ENCODE results near the gene HFE. TPM values are rescaled to one million over a fixed set of nuclear protein-coding genes. Genes with fewer than 3 reads are reported as not detected.

HFE gene
- total and polyA plus RNA-seq, 10 of the 15 experiments (the other 5 are each of a cell fraction or from before 2014, with no cell fraction given) = 0.52 to 5.9 (median 1.7) TPM

DNA sequence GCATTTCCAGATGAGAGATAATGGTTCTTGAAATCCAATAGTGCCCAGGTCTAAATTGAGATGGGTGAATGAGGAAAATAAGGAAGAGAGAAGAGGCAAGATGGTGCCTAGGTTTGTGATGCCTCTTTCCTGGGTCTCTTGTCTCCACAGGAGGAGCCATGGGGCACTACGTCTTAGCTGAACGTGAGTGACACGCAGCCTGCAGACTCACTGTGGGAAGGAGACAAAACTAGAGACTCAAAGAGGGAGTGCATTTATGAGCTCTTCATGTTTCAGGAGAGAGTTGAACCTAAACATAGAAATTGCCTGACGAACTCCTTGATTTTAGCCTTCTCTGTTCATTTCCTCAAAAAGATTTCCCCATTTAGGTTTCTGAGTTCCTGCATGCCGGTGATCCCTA is 6.8 kb downstream of the HFE start (continued):
- TF ChIP-seq, protein P1, sequence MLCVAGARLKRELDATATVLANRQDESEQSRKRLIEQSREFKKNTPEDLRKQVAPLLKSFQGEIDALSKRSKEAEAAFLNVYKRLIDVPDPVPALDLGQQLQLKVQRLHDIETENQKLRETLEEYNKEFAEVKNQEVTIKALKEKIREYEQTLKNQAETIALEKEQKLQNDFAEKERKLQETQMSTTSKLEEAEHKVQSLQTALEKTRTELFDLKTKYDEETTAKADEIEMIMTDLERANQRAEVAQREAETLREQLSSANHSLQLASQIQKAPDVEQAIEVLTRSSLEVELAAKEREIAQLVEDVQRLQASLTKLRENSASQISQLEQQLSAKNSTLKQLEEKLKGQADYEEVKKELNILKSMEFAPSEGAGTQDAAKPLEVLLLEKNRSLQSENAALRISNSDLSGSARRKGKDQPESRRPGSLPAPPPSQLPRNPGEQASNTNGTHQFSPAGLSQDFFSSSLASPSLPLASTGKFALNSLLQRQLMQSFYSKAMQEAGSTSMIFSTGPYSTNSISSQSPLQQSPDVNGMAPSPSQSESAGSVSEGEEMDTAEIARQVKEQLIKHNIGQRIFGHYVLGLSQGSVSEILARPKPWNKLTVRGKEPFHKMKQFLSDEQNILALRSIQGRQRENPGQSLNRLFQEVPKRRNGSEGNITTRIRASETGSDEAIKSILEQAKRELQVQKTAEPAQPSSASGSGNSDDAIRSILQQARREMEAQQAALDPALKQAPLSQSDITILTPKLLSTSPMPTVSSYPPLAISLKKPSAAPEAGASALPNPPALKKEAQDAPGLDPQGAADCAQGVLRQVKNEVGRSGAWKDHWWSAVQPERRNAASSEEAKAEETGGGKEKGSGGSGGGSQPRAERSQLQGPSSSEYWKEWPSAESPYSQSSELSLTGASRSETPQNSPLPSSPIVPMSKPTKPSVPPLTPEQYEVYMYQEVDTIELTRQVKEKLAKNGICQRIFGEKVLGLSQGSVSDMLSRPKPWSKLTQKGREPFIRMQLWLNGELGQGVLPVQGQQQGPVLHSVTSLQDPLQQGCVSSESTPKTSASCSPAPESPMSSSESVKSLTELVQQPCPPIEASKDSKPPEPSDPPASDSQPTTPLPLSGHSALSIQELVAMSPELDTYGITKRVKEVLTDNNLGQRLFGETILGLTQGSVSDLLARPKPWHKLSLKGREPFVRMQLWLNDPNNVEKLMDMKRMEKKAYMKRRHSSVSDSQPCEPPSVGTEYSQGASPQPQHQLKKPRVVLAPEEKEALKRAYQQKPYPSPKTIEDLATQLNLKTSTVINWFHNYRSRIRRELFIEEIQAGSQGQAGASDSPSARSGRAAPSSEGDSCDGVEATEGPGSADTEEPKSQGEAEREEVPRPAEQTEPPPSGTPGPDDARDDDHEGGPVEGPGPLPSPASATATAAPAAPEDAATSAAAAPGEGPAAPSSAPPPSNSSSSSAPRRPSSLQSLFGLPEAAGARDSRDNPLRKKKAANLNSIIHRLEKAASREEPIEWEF (IDR thresholded peaks at IDR 0.05; ENCODE audit: insufficient replicate concordance, low read depth, low read length) = no peak
- TF ChIP-seq, protein P2, sequence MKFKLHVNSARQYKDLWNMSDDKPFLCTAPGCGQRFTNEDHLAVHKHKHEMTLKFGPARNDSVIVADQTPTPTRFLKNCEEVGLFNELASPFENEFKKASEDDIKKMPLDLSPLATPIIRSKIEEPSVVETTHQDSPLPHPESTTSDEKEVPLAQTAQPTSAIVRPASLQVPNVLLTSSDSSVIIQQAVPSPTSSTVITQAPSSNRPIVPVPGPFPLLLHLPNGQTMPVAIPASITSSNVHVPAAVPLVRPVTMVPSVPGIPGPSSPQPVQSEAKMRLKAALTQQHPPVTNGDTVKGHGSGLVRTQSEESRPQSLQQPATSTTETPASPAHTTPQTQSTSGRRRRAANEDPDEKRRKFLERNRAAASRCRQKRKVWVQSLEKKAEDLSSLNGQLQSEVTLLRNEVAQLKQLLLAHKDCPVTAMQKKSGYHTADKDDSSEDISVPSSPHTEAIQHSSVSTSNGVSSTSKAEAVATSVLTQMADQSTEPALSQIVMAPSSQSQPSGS (IDR thresholded peaks at IDR 0.05; ENCODE audit: low read length) = no peak
- TF ChIP-seq, protein P3, sequence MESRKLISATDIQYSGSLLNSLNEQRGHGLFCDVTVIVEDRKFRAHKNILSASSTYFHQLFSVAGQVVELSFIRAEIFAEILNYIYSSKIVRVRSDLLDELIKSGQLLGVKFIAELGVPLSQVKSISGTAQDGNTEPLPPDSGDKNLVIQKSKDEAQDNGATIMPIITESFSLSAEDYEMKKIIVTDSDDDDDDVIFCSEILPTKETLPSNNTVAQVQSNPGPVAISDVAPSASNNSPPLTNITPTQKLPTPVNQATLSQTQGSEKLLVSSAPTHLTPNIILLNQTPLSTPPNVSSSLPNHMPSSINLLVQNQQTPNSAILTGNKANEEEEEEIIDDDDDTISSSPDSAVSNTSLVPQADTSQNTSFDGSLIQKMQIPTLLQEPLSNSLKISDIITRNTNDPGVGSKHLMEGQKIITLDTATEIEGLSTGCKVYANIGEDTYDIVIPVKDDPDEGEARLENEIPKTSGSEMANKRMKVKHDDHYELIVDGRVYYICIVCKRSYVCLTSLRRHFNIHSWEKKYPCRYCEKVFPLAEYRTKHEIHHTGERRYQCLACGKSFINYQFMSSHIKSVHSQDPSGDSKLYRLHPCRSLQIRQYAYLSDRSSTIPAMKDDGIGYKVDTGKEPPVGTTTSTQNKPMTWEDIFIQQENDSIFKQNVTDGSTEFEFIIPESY (IDR thresholded peaks at IDR 0.05) = no peak
- TF ChIP-seq CREM (IDR thresholded peaks at IDR 0.05; ENCODE audit: low read depth) (no peak), MYB (IDR thresholded peaks at IDR 0.05; ENCODE audit: borderline replicate concordance, low read depth, low read length) (no peak), ZBED1 (IDR thresholded peaks at IDR 0.05; ENCODE audit: borderline replicate concordance) (no peak), SPI1 (IDR thresholded peaks at IDR 0.05; ENCODE audit: borderline replicate concordance, insufficient read depth, low read depth, low read length) (no peak)

All from GM12878 (cell line).